ENCODE results near the gene TENM3.

TENM3 gene

DNA sequence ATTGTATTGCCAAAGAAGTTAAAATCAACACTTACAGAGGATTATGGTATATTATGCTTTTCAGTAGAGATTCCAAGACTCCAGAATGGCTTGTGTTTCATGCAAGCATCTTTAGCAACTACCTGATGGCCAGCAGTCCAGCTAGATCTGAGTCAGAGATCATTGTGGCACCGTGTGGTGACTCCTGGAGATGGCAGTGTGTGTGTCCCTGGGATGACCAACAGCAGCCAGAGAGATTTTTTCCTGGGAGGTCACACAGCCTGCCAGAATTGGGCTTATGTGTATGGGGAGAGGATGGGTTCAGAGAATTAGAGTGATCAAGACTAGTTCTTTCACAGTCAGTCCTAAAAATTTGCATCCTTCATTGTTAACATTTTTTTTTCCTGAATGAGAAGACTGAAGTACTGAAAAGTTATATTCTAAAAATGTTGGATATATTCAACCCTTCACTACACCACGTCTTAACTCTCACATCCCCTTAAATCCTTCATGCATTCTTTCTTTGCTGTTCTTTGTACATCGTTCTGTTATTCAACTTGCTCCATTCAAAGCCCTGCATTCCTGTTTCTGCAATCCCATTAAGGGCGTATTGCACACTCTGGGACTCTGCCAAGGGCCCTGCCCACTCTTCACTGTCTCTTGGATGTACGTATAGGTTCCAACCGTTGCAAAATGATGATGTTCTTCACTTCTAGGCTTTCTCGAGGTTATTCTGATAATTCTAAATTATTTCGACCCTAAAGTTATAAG is 12.4 kb downstream of the TENM3 start:
- ATAC-seq, result no peak
- TF ChIP-seq CSDC2 (CRISPR knock-in tag; IDR thresholded peaks at IDR 0.05), result no peak
- no peak for TF ChIP-seq TCF4 (CRISPR knock-in tag; IDR thresholded peaks at IDR 0.05; ENCODE audit: borderline replicate concordance)
- TF ChIP-seq, protein P1, sequence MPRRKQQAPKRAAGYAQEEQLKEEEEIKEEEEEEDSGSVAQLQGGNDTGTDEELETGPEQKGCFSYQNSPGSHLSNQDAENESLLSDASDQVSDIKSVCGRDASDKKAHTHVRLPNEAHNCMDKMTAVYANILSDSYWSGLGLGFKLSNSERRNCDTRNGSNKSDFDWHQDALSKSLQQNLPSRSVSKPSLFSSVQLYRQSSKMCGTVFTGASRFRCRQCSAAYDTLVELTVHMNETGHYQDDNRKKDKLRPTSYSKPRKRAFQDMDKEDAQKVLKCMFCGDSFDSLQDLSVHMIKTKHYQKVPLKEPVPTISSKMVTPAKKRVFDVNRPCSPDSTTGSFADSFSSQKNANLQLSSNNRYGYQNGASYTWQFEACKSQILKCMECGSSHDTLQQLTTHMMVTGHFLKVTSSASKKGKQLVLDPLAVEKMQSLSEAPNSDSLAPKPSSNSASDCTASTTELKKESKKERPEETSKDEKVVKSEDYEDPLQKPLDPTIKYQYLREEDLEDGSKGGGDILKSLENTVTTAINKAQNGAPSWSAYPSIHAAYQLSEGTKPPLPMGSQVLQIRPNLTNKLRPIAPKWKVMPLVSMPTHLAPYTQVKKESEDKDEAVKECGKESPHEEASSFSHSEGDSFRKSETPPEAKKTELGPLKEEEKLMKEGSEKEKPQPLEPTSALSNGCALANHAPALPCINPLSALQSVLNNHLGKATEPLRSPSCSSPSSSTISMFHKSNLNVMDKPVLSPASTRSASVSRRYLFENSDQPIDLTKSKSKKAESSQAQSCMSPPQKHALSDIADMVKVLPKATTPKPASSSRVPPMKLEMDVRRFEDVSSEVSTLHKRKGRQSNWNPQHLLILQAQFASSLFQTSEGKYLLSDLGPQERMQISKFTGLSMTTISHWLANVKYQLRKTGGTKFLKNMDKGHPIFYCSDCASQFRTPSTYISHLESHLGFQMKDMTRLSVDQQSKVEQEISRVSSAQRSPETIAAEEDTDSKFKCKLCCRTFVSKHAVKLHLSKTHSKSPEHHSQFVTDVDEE (CRISPR knock-in tag; IDR thresholded peaks at IDR 0.05), result no peak
- no peak for TF ChIP-seq SNAI2 (CRISPR knock-in tag; IDR thresholded peaks at IDR 0.05)
- TF ChIP-seq, protein P2, sequence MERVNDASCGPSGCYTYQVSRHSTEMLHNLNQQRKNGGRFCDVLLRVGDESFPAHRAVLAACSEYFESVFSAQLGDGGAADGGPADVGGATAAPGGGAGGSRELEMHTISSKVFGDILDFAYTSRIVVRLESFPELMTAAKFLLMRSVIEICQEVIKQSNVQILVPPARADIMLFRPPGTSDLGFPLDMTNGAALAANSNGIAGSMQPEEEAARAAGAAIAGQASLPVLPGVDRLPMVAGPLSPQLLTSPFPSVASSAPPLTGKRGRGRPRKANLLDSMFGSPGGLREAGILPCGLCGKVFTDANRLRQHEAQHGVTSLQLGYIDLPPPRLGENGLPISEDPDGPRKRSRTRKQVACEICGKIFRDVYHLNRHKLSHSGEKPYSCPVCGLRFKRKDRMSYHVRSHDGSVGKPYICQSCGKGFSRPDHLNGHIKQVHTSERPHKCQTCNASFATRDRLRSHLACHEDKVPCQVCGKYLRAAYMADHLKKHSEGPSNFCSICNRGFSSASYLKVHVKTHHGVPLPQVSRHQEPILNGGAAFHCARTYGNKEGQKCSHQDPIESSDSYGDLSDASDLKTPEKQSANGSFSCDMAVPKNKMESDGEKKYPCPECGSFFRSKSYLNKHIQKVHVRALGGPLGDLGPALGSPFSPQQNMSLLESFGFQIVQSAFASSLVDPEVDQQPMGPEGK (CRISPR knock-in tag; IDR thresholded peaks at IDR 0.05; ENCODE audit: borderline replicate concordance), result no peak
- TF ChIP-seq, protein P3, sequence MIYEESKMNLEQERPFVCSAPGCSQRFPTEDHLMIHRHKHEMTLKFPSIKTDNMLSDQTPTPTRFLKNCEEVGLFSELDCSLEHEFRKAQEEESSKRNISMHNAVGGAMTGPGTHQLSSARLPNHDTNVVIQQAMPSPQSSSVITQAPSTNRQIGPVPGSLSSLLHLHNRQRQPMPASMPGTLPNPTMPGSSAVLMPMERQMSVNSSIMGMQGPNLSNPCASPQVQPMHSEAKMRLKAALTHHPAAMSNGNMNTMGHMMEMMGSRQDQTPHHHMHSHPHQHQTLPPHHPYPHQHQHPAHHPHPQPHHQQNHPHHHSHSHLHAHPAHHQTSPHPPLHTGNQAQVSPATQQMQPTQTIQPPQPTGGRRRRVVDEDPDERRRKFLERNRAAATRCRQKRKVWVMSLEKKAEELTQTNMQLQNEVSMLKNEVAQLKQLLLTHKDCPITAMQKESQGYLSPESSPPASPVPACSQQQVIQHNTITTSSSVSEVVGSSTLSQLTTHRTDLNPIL (CRISPR knock-in tag; IDR thresholded peaks at IDR 0.05; ENCODE audit: low read depth), result no peak
- TF ChIP-seq ISL1 (CRISPR knock-in tag; IDR thresholded peaks at IDR 0.05), result no peak
- TF ChIP-seq ZNF565 (CRISPR knock-in tag; conservative IDR thresholded peaks at IDR 0.05; ENCODE audit: low read depth), result no peak
- TF ChIP-seq ARNTL (CRISPR knock-in tag; IDR thresholded peaks at IDR 0.05; ENCODE audit: borderline replicate concordance, low read depth), result no peak
- no peak for TF ChIP-seq ZFP30 (CRISPR knock-in tag; IDR thresholded peaks at IDR 0.05)

DNA sequence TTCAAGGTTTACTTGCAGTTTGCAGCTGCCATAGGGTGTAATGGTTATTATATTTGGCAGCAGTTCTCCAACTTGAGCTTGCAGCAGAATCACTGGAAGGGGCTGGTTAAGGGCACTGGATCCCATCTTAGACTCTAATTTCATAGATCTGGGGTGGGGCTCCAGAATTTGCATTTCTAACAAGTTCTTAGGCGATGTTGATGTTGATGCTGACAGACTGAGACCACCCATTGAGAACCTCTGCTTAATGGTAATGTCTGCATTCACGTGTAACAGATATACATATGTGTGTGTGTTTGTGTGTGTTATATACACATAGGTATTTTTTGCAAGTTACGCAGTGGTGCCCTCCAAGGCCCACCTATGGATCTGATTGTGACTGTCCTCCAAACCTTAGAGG is 13.8 kb downstream of the TENM3 start:
- TF ChIP-seq, protein P2 (CRISPR knock-in tag; IDR thresholded peaks at IDR 0.05; ENCODE audit: borderline replicate concordance), result no peak
- TF ChIP-seq, protein P4, sequence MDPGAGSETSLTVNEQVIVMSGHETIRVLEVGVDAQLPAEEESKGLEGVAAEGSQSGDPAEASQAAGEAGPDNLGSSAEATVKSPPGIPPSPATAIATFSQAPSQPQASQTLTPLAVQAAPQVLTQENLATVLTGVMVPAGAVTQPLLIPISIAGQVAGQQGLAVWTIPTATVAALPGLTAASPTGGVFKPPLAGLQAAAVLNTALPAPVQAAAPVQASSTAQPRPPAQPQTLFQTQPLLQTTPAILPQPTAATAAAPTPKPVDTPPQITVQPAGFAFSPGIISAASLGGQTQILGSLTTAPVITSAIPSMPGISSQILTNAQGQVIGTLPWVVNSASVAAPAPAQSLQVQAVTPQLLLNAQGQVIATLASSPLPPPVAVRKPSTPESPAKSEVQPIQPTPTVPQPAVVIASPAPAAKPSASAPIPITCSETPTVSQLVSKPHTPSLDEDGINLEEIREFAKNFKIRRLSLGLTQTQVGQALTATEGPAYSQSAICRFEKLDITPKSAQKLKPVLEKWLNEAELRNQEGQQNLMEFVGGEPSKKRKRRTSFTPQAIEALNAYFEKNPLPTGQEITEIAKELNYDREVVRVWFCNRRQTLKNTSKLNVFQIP (CRISPR knock-in tag; IDR thresholded peaks at IDR 0.05; ENCODE audit: borderline replicate concordance, low read depth), result no peak
- TF ChIP-seq, protein P1 (CRISPR knock-in tag; IDR thresholded peaks at IDR 0.05), result no peak
- TF ChIP-seq ESRRG (CRISPR knock-in tag; IDR thresholded peaks at IDR 0.05) (no peak), ARNTL (CRISPR knock-in tag; IDR thresholded peaks at IDR 0.05; ENCODE audit: borderline replicate concordance, low read depth) (no peak), SNAI2 (CRISPR knock-in tag; IDR thresholded peaks at IDR 0.05) (no peak), BACH2 (CRISPR knock-in tag; IDR thresholded peaks at IDR 0.05; ENCODE audit: borderline replicate concordance) (no peak), OSR1 (CRISPR knock-in tag; IDR thresholded peaks at IDR 0.05) (no peak), ISL1 (CRISPR knock-in tag; IDR thresholded peaks at IDR 0.05) (no peak), ZNF8 (CRISPR knock-in tag; IDR thresholded peaks at IDR 0.05) (no peak)
- ATAC-seq, result no peak
